Activated CD4-positive, alpha-beta T cell treated with anti-CD3 and anti-CD28 coated beads, Interleukin-2, amount 10 ng/mL, durations not matched to agents 24 days and 14 days (primary cell): ENCODE data around the gene RGL3. TPM values are rescaled to one million over a fixed set of nuclear protein-coding genes. Genes with fewer than 3 reads are reported as not detected.

Experiments
- total RNA-seq: library from RNA; stranded (reverse); gene quantifications from 2 replicates; pipeline ENCODE4 v1.2.3, GENCODE V29; 2022

The RGL3 gene
- total RNA-seq, 1 donor from 2014 or later = not detected

Other genes with a start within 250 kb of the RGL3 start
- 3.0 and 3.3 TPM in 2 replicates for gene KANK2, start 221.8 kb downstream of the RGL3 start, total RNA-seq
- not detected in 2 replicates for gene ANGPTL8, start 179.7 kb downstream of the RGL3 start, total RNA-seq
- 1.2 and 2.2 TPM in 2 replicates for gene DOCK6, start 156.8 kb downstream of the RGL3 start, total RNA-seq
- not detected in 2 replicates for gene TSPAN16, start 123.2 kb downstream of the RGL3 start, total RNA-seq
- 5.7 and 6.8 TPM in 2 replicates for gene RAB3D, start 79.7 kb downstream of the RGL3 start, total RNA-seq
- gene TMEM205, start 73.0 kb downstream of the RGL3 start, total RNA-seq = 29.9 and 34.2 TPM in 2 replicates
- gene CCDC159, start 72.8 kb downstream of the RGL3 start, total RNA-seq = 11.7 and 14.8 TPM in 2 replicates
- gene PLPPR2, start 63.9 kb downstream of the RGL3 start, total RNA-seq = 2.3 TPM in 2 replicates
- 2.3 and 2.6 TPM in 2 replicates for gene SWSAP1, start 44.6 kb downstream of the RGL3 start, total RNA-seq
- 7.2 and 7.7 TPM in 2 replicates for gene EPOR, start 35.0 kb downstream of the RGL3 start, total RNA-seq
- gene ODAD3, start 15.8 kb upstream of the RGL3 start, total RNA-seq = 0.12 and 0.24 TPM in 2 replicates
- 288 TPM in 2 replicates for gene PRKCSH, start 16.3 kb upstream of the RGL3 start, total RNA-seq
- 0.71 TPM in 1 of 2 replicates, not detected in the other for gene ELAVL3, start 61.7 kb upstream of the RGL3 start, total RNA-seq
- gene ZNF653, start 86.5 kb upstream of the RGL3 start, total RNA-seq = 20.6 and 21.6 TPM in 2 replicates
- 39.7 and 41.6 TPM in 2 replicates for gene ECSIT, start 109.8 kb upstream of the RGL3 start, total RNA-seq
- not detected in 2 replicates for gene CNN1, start 119.5 kb upstream of the RGL3 start, total RNA-seq
- 71.9 and 74.2 TPM in 2 replicates for gene ELOF1, start 139.9 kb upstream of the RGL3 start, total RNA-seq
- gene ACP5, start 158.3 kb upstream of the RGL3 start, total RNA-seq = 8.2 and 9.5 TPM in 2 replicates
- 5.2 and 7.1 TPM in 2 replicates for gene ZNF627, start 178.2 kb upstream of the RGL3 start, total RNA-seq